MCF 10A (cell line): Measurements from ENCODE around the gene BTBD17. TPM values are rescaled to one million over a fixed set of nuclear protein-coding genes. Genes with fewer than 3 reads are reported as not detected.

ENCODE experiments used
- BruUV-seq: library from RNA; stranded (reverse); fragments of 400-500 nt; replicated peaks from 2 replicates; lab custom pipeline; 2021; lab: Mats Ljungman, UMichigan
- CTCF ChIA-PET: fragments of 300-600 bp; sonication (Branson Sonifier 250); formaldehyde crosslinking; extraction: SDS; loops from one replicate; lab custom pipeline; 2021; ENCODE audit warnings: antibody characterized with exemption, inconsistent platforms; lab: Yijun Ruan, JAX
- POLR2A ChIA-PET: fragments of 300-600, 350-650 bp; sonication (Branson Sonifier 250); formaldehyde crosslinking; extraction: SDS; loops from one replicate; lab custom pipeline; 2020; ENCODE audit warnings: antibody characterized with exemption, inconsistent platforms; lab: Yijun Ruan, JAX
- DNase-seq: peaks from one replicate; pipeline ENCODE4 v3.0.0-alpha.2; 2018; ENCODE audit not compliant: unreplicated experiment
- H3K27ac Mint-ChIP-seq: one replicate; pipeline ENCODE4 v1.8.0; 2022; ENCODE audit warnings: mild to moderate bottlenecking, low read depth, mixed read lengths; ENCODE audit not compliant: unreplicated experiment
- H3K27me3 Mint-ChIP-seq: one replicate; pipeline ENCODE4 v1.8.0; 2022; ENCODE audit warnings: mixed read lengths; ENCODE audit not compliant: insufficient read depth, unreplicated experiment
- H3K36me3 Mint-ChIP-seq: one replicate; pipeline ENCODE4 v1.8.0; 2022; ENCODE audit warnings: mild to moderate bottlenecking, moderate library complexity, mixed read lengths; ENCODE audit not compliant: insufficient read depth, unreplicated experiment
- H3K4me1 Mint-ChIP-seq: one replicate; pipeline ENCODE4 v1.8.0; 2022; ENCODE audit warnings: mixed read lengths; ENCODE audit not compliant: insufficient read depth, unreplicated experiment
- H3K4me3 Mint-ChIP-seq: one replicate; pipeline ENCODE4 v1.8.0; 2022; ENCODE audit warnings: mild to moderate bottlenecking, moderate library complexity, mixed read lengths; ENCODE audit not compliant: unreplicated experiment
- H3K9me3 Mint-ChIP-seq: one replicate; pipeline ENCODE4 v1.8.0; 2022; ENCODE audit warnings: mixed read lengths; ENCODE audit not compliant: unreplicated experiment
- intact Hi-C: fragments of 100-400 bp; cut with micrococcal nuclease; formaldehyde crosslinking; loops from 2 replicates; pipeline ENCODE4 v1.14.1; 2022
- total RNA-seq: library from RNA; stranded (reverse); gene quantifications from 2 replicates; pipeline ENCODE4 v1.2.3, GENCODE V29; 2022
- TF ChIP-seq, protein P1 (sequence below): fragments of 200-600 bp; IDR thresholded peaks from one replicate; pipeline ENCODE4 v1.8.0; 2022; ENCODE audit warnings: antibody characterized with exemption, mild to moderate bottlenecking; ENCODE audit not compliant: unreplicated experiment

BTBD17 gene
- total RNA-seq, 1 experiment from 2014 or later: not detected

DNA sequence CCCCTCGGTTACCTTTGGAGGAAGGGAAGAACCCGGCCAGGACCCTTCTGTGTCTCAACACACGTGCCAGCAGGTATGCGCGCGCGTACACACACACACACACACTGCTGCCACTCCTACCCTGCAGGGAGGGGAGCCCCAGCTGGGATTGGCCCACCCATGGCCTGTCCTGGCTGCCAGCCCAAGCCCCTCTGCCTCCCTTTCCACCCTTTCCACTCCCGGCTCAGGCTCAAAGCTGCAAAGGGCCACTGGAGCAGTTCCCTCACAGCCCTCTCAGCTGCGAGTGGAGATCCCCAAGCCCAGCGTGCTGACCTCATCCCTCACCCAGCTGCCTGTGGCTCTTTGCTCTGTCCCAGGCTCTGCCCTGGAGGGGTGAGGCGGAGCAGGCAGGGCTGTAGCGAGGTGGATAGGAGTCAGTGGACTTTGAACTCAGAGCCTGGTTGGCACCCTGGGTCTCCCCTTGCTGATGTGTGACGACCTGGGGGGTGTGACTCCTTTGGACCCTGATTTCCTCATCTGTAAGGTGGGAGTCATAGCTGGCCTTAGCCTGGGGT lies 21.1 kb downstream of the BTBD17 start:
- ChIA-PET POLR2A (no interaction called here), CTCF (no interaction called here)
- Mint-ChIP-seq H3K36me3 (peaks cover 7% of the 10 kb centered on the region), H3K27ac (no peak overlapping the region), H3K9me3 (no peaks in the 10 kb centered on the region), H3K4me3 (no peak overlapping the region), H3K27me3 (peaks cover 26% of the 10 kb centered on the region), H3K4me1 (no peaks in the 10 kb centered on the region)
- no peak for DNase-seq
- TF ChIP-seq, protein P1, sequence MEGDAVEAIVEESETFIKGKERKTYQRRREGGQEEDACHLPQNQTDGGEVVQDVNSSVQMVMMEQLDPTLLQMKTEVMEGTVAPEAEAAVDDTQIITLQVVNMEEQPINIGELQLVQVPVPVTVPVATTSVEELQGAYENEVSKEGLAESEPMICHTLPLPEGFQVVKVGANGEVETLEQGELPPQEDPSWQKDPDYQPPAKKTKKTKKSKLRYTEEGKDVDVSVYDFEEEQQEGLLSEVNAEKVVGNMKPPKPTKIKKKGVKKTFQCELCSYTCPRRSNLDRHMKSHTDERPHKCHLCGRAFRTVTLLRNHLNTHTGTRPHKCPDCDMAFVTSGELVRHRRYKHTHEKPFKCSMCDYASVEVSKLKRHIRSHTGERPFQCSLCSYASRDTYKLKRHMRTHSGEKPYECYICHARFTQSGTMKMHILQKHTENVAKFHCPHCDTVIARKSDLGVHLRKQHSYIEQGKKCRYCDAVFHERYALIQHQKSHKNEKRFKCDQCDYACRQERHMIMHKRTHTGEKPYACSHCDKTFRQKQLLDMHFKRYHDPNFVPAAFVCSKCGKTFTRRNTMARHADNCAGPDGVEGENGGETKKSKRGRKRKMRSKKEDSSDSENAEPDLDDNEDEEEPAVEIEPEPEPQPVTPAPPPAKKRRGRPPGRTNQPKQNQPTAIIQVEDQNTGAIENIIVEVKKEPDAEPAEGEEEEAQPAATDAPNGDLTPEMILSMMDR: no peak
- no TSS peak for BruUV-seq
- intact Hi-C loops: no loop called here

DNA sequence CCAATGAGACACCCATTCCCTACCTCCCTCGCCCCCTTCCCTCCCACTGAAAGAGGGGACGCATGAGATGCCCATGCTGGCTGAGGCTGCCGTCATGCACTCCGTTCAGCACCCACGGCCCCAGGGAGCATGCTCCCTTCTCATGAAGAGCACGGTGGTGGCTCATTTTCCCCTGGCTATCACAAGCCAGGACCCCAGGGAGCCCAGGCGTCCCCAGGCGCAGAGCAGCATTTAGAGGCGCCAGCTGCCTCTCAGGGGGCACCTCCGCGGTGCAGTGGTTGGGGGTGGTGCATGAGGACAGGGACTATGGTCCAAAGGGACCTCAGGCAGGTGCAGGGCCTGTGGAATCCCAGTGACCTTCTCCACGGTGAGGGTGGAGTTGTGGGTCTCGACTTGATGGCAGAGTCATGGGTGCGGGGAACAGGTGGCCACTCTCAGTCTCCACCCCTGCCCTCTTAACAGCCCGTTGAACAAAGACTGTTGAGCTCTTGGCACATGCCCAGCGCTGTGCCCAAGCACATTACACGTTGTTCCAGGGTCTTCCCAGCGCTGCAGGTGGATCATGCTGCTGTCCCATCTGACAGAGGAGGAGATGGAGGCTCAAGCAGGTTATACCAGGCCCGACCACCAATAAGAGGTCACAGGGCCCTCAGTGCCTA lies 22.0 kb downstream of the BTBD17 start:
- no peak overlapping the region for H3K4me3 Mint-ChIP-seq
- H3K4me1 Mint-ChIP-seq: no peaks in the 10 kb centered on the region
- H3K27ac Mint-ChIP-seq: no peak overlapping the region
- no peaks in the 10 kb centered on the region for H3K9me3 Mint-ChIP-seq
- no TSS peak for BruUV-seq
- POLR2A ChIA-PET: interaction anchor here (0.7 kb wide), 1 partner anchor 37 kb away, joined by 4 read pairs; no protein-coding TSS in a partner anchor
- intact Hi-C loops: no loop called here
- CTCF ChIA-PET: no interaction called here
- peaks cover 7% of the 10 kb centered on the region for H3K36me3 Mint-ChIP-seq
- TF ChIP-seq, protein P1: no peak
- DNase-seq: no peak
- peaks cover 26% of the 10 kb centered on the region for H3K27me3 Mint-ChIP-seq

DNA sequence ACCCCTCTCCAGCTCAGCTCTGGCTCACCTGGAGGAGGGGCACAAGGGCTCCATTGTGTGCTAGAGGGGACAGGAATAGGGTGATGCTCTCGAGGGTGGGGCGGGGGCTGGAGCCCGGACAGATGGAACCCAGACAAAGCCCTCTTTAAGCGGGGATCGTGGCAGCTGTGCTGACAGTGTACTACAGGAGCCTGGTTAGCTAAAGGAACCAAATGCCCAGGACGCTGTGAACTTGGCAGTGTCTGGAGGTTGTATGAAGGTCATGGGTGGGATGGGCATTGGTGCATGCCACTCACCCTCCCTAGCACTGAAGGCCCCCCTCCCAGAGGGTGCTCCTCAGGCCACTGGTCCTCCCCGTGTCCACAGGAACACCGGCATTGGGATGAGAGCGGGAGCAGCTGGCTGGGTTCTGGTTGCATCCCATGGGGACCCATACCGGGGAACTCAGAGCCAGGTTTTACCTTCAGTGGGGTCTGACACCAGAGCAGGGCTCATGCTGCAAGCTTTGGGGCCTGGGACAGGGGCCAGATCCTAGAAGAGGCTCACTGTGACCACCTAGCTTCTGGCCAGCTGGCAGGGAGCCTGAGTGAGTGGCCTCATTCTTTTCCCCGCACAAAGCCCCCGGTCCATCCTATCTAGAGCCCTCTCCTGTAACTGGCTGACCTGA lies 23.7 kb downstream of the BTBD17 start:
- Mint-ChIP-seq H3K4me1 (no peaks in the 10 kb centered on the region), H3K4me3 (no peak overlapping the region), H3K9me3 (no peaks in the 10 kb centered on the region), H3K27ac (no peak overlapping the region), H3K36me3 (peaks cover 7% of the 10 kb centered on the region), H3K27me3 (peaks cover 26% of the 10 kb centered on the region)
- CTCF ChIA-PET: interaction anchor here (0.6 to 1.4 kb wide), 2 partner anchors 30 to 421 kb away, joined by 3 to 4 read pairs; partner anchors contain the start of gene GPR142
- intact Hi-C loops: no loop called here
- POLR2A ChIA-PET: interaction anchor here (0.6 kb wide), 1 partner anchor 1369 kb away, joined by 4 read pairs; no protein-coding TSS in a partner anchor
- no peak for DNase-seq
- TF ChIP-seq, protein P1: no peak
- no TSS peak for BruUV-seq

DNA sequence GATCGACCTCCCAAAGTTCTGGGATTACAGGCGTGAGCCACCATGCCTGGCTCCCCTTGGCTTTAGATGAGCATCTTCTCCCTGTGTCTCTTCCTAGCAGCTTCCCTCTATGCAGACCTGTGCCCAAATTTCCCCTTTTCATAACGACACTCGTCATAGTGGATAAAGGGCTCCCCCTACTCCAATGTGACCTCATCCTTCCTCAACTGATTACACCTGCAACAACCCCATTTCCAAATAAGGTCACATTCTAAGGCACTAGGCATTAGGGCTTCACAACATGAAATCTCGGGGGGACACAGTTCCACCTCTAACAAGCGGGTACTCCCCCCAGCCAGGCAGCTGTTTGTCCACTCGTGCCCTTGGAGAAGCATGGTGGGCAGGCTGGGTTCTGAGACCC lies 25.4 kb downstream of the BTBD17 start:
- H3K27me3 Mint-ChIP-seq: peaks cover 26% of the 10 kb centered on the region
- TF ChIP-seq, protein P1: no peak
- H3K36me3 Mint-ChIP-seq: peaks cover 7% of the 10 kb centered on the region
- no peak for DNase-seq
- no peaks in the 10 kb centered on the region for H3K9me3 Mint-ChIP-seq
- H3K27ac Mint-ChIP-seq: no peak overlapping the region
- BruUV-seq: no TSS peak
- ChIA-PET POLR2A (no interaction called here), CTCF (no interaction called here)
- no peaks in the 10 kb centered on the region for H3K4me1 Mint-ChIP-seq
- intact Hi-C loops: no loop called here
- no peak overlapping the region for H3K4me3 Mint-ChIP-seq
